ENCODE data around the gene TEX44.

TEX44 gene

DNA sequence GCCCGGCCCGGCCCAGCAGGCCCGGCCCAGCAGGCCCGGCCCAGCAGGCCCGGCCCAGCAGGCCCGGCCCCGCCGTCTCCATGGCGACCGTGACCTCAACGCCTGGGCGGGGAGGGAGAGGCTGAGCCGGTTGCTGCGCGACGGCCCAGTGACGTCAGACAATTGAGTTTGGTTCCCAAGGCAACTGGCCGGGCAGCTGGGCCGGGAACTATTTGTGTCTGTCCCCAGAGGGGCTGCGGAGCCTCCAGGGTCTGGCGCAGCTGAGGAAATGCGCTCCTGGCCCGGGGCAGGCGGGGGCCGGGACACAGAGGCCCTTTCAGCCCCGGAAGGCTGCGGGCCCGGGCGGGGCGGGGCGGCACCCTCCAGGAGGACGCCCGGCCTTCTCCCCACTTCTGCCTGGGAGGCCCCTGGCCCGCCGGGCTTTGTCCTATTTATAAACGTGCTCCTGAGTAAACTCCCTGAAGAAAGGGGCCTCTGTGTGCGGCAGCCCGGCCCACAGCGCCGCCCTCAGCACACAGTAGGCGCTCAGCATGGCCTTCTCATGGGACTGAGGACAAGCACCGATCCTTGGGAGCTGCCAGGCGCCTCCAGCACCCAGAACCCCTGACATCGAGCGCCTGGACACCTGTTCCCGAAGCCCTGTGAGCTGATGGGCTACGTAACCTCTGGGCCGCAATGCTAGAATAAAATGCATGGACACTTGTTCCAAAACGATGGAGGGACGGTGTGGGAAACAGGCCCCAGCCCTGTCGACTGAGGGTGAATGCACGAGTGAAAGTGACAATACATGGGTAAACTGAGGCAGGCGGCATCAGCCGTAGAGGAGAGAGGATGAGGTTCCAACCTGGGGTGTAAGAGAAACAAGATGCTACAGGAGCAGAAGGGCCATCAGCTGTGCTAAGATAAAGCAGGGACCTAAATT lies 12.3 kb downstream of the TEX44 start:
- peak; percentile 97 for DNase-seq (ENCODE audit: low read depth)

DNA sequence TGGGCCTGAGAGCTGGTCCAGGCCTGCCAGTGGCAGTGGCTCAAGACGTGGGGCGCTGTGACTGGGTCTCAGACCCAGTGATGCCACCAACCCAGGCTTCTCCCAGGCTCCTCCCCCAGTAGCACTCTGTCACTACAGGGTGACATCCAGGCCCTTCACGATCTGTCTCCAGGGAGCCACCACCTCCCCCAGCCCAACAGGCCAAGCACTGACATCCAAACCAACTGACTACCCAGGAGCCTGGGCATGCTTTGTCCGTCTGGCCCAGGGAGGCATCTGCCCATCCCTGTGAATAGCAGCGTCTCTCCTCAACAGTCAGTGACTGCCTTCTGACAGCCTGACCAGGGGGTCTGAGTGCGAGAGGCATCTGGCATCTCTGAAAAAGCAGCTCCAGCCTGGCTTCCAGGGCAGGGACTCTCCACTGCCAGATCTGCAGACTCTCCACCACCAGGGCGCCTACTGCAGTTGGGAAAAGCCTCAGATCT lies 13.0 kb downstream of the TEX44 start:
- no peak for DNase-seq (ENCODE audit: low read depth)

DNA sequence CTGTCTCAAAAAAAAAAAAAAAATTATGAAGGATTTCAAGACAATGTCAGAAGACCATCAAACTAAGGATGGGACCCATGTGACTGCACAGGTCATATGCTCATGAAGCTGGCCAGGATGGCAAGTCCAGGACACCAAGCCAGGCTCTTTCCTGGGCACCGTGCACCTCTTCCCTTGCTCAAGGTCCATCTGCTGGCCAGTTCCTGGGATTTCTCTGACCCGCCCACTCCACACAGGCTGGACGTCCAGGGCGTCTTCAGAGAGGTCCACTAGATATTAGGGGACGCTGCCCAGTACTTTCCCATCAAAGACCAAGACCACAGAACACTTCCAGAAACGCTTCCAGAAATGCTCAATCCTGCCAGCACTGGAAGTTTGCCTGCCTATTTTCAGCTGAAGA lies 14.3 kb downstream of the TEX44 start:
- no peak for DNase-seq (ENCODE audit: low read depth)

DNA sequence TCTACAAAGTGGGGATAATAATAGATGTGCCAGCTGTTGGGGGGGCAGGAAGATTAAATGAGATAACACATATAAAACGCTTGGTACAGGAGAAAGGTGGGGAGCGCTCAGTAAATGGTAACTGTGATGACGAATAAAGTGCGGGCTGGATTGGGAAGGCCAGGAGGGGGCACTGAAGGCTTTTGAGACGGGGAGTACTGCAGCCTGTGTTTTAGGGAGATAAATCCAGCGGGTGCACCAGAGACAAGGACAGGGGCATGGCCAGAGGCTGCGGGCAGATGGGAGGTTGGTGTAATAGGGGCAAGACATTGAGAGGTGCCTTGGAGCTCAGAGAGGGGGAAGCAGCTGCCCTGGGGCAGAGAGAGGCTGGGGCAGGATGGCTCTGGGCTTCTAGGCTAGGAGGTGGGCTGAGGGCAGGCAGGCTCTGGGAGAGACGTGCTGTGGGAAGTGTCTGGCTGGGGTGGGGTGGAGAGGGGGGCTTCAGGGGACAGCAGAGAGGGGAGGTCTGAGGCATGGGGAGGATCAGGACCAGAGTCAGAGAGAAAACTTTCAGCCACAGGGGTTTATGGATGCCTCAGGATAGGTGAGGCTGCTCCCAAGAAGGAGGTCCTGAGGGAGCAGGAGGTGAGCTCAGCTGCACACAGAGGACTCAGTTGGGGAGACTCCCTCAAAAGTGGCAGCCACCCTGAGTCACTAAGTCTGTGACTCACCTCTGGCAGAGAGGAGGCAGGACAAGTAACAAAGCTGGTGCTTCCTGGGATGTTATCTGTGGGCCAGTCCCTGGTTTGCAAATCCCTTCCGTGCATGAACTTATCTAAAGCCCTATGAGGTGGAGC lies 18.8 kb downstream of the TEX44 start:
- peak; percentile 93 for DNase-seq (ENCODE audit: low read depth)

DNA sequence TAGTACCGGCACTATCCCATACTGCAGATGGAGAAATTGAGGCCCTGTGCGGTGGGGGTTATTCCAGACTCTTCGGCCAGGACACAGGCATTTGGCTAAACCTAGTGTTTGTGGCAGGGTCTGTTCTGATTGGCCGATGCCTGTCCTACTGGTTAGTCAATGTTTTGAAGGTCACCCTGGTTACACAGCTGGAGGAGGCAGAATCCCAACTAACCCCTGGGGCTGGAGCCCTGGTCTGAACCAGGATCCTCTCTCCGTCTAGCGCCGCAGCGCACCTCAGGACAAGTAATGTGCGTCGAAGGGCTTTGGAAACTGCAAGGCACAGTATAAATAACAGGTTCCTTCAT lies 19.4 kb downstream of the TEX44 start:
- peak; percentile 84 for DNase-seq (ENCODE audit: low read depth)

DNA sequence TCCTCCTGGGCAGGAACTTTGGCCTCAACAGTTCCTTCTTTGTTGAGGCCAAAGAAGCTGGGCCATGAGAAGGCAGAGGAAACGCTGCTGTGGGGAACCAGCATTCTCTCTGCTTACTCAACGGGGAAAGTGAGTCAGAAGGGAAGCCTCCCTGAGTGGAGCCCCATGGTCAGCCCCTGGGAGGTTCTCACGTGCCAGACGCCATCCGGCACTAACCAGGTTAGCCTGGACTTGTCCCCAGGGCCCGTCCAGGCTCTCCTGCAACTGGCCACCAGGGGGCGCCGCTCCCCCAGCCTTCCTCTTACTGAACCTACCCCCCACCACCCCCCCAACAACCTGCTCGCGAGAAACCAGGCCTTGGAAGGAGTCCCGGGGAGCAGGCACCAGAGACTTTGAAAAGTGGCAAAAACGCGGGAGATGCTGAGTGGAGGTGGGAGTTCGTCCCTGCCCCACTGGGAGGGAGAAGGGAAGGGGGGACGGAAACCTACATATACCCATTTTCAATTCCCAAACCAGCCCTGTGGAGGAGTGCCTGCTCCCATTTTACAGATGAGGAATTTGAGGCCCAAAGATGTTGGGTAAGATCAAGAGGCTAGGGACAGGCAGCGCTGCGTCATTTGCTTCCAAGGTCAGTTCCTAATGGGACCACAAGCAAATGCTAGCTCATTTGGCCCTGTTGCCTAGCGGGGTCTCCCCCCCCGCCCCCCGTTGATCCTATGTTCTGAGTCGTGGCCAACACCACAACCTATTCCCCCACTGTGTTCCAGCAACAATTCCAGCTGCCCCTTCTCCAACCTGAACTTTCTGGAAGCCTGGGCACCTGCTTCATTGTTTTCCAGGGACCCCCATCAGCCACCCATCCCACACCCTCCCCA lies 20.0 kb downstream of the TEX44 start:
- peak; percentile 98 for DNase-seq (ENCODE audit: low read depth)

DNA sequence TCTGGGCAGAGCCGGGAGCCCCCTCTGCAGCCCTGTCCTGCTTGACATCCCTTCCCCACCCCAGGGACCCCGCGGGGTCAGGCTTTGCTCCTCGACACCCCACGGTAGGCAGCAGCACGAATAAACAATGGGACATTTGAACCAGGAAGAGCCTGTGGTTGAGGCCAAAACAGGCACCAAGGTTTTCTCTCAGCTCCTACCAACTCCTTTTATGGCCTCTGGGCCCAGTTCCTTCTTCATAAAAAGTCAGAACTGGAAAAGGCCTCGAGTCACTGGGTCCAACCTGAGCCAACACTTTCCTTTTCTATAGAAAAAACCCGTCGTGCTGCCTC lies 20.6 kb downstream of the TEX44 start:
- DNase-seq (ENCODE audit: low read depth) = peak; percentile 51

DNA sequence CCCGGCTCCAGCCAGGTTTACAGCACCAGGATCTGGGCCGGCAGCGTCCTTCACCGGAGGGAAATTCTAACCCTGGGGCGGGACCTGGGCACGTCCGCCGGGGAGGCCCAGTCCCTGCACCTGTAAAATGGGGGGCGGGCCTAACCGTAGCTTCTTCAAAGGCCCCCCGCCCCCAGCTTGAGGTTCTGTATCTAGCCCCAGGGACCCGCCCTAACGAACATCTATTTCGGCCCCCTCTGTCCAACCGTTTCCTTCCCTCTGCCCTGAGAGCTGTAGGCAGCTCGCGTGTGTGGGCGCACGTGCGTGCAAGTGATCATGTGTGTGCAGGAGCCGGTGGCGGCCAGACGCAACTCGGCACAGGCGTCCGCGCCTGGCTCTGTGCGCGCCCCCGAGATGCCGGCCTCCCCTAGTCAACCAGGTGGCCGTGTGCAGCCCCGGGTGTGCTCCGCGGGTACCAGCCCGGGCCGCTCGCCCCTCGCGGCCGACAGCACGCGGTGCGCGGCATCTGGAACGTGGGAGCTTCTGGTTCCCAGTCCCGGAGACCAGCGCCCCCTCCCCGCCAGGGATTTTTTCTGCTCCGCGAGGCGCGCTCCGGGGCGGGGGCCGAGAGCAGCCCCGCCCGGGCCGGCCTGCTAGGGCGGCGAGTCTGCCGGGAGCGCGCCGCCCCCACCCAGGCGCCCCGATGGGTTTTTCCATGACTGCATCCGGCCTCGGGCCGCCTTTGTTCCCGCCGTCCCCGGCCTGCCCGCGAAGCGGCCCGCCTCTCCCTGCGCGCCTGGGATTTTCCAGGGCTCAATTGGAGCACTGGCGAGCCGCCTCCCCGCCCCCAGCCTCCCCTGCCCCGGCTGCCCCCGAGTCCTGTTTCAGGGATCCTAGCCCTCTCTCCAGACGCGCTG lies 21.2 kb downstream of the TEX44 start:
- peak; percentile 87 for DNase-seq (ENCODE audit: low read depth)

DNA sequence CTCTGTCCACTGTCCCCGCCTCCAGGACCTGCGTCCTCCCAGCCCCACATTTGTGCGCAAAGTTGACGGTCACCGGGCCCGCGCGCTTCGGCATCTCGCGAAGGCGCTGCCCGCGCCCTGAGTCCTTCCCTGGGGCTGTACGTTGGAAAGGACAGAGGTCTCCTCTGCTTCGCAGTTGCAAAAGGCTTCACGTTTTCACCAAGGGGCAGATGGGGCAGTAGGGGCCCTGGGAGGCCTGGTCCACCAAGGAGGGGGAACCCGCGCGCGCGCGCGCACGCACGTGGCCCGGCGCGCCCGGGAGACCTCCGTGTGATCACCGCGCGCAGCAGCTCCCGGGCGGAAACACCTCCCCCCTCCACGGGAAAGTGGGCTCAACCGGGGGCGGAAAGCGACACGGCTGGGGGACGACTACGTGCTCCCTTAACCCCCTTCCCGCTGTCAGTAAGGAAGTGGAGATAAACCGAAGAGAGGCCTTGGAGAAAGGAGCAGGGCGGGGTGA lies 21.9 kb downstream of the TEX44 start:
- no peak for DNase-seq (ENCODE audit: low read depth)

DNA sequence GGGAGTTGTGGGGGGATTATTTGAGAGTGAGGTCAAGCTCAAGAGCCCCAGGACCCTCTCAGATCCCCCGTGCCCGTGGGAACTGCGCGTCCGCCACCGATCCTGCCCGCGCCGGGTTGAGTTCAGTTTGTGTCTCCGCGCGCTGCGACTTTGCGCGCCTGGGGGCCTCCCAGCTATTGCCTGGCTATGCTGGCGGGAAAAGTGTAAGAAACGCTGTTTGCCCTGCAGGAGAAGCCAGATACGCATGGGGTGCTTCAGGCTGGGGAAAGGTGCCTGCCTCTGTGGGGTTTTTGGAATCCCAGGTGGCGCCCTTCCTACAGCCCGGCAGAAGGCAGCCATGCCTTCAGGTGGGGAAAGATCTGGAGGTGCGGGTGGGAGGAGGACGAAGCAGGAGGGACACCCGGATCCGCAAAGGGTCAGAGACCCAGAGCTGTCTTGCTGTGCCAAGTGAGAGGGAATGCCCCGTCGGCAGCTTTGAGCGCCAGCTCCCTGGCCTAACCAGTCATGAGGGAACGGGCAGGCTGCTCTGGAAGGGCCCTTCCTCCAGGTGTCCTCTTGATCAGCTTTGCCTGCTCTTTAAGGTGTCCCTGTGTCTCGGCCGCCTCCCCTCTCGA lies 22.5 kb downstream of the TEX44 start:
- DNase-seq (ENCODE audit: low read depth) = no peak

DNA sequence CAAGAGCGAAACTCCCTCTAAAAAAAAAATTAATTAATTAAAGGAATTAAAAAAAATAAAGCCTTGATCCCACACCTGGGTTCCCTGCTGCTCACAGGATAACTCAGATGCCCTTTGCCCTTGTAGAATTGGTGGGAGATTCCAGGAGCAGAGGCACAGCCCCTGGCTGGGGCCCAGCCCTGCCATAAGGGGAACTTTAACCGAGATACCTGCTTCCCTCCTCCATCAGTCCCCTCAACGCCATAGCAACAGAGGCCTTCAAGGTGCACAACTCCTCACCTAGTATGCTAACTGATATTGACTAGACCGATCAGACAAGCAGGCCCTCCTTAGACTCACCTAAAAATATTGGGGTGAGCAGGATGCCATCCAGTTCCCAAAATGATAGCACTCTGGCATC lies 23.6 kb downstream of the TEX44 start:
- no peak for DNase-seq (ENCODE audit: low read depth)

DNA sequence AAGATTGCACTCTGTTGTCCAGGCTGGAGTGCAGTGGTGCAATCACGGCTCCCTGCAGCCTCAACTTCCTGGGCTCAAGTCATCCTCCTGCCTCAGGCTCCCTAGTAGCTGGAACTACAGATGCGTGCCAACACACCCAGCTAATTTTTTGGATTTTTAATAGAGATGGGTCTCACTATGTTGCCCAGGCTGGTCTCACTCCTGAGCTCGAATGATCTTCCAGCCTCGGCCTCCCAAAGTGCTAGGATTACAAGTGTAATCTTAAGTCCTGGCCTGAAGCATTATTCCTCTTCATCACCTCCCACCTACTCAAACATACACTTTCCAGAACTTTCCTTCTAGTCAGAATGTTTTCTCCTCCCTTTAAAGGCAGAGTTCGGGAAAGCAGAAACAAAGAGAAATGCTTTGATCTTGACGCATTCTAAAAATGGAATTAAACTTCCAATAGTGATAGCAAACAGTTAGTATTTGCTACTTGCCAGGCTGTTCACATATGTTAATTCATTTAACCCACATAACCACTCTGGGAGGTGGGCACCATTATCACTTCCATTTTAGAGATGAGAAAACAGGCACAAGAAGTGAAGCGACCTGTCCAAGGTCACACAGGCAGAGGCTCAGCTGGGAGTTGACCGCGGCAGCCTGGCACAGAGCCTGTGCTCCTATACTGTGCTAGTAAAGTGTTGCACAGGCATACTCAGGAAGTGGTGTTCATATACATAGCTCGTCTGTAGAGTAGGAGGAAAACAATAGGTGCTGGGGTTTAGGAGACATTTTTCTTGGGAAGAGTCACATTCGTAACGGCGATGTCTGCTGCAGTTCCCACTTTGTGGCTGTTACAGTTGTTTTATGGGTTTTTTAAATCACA lies 24.6 kb downstream of the TEX44 start:
- peak; percentile 63 for DNase-seq (ENCODE audit: low read depth)

DNA sequence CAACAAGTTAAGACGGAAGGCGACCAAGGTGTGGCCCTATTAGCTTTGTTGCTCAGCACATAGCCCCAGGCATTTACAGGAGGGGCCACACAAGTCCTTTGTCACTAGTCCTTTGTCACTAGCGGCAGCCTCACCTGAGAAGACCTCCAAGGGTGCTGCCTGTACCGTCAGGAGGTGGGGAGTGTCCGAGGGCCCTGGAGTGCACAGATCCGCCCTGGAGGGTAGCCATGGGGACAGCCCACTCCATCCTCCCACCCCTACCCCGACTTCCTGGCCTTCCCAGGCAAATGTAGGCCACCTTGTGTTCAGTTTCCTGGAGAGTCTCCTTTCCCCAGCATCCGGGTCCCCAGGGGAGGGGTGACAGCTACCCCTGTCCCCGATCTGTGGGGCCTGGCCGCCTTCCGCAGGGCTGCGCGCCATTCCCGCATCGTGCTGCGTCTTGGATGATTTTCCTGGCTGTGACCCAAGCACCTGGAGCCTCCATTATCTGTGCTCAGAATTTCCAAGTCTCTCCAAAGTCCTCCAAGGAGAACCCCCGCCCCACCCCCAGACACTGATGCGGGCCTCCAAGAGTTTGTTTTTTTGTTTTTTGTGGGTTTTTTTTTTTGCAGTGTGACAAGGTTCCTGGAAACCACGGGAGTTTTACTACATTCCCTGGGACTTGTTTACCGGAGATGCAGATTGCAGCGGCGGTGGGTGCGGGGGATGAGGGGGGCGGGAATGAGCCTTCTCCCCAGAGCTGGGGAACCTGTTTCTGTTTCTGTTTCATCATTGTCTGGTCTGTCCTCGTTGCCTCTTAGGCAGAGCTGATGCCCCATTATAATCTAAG lies 28.6 kb downstream of the TEX44 start:
- no peak for DNase-seq (ENCODE audit: low read depth)

DNA sequence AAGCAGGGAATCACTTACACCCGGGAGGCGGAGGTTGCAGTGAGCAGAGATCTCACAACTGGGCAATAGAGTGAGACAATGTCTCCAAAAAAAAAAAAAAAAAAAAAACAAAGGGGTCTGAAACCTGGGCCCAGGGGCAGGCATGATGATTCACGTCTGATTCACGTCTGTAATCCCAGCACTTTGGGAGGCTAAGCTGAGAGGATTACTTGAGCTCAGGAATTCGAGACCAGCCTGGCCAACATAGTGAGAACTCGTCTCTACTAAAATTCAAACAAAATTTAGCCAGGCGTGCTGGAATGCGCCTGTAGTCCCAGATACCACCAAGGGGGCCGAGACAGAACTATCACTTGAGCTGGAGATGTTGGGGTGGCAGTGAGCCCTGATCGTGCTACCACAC lies 30.3 kb downstream of the TEX44 start:
- DNase-seq (ENCODE audit: low read depth) = peak; percentile 48

DNA sequence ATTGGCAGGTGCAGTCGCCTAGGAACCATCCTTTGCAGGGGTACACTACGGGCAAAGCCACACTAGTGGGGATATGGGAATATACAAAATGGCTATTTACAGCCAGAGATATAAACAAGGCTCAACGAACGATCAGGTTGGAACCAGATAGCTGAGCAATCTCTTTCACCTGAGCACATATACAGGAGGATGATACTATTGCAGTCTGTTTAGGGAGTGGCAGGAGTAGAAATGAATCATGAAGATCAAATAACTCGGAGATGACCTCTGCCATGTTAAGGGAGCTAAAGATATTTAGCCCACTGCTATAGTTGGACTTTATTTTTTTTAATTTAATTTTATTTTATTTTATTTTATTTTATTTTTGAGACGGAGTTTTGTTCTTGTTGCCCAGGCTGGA lies 33.8 kb downstream of the TEX44 start:
- DNase-seq (ENCODE audit: low read depth) = no peak

DNA sequence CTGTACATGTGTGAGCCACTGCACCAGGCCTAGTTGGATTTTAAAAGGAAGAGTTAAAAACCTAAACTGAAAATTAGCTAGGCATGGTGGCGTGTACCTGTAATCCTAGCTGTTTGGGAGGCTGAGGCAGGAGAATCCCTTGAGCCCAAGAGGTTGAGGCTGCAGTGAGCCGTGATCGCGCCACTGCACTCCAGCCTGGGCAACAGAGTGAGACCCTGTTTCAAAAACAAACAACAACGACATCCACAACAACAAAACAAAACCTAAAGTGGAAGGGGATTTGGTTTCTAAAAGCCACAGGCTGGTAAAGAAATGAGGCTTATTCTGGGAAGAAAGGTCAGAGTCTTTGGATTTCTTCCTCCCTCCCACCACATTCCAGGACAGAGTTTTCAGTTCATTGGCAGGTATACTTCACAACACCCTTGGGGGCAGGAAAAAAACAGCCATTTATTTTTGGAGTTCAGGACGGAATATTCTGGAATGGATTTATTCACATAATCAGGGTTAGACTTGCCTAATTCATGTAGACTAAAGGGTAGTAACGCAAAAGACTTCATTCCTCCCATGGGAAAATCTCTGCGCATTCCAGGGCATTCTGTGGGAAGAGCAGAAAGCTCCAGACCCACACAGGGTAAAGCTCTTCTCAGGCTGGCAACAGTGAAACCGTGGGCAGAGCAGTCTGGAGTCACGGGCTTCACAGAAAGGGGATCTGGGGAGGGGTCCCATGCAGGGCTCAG lies 34.9 kb downstream of the TEX44 start:
- DNase-seq (ENCODE audit: low read depth) = no peak

DNA sequence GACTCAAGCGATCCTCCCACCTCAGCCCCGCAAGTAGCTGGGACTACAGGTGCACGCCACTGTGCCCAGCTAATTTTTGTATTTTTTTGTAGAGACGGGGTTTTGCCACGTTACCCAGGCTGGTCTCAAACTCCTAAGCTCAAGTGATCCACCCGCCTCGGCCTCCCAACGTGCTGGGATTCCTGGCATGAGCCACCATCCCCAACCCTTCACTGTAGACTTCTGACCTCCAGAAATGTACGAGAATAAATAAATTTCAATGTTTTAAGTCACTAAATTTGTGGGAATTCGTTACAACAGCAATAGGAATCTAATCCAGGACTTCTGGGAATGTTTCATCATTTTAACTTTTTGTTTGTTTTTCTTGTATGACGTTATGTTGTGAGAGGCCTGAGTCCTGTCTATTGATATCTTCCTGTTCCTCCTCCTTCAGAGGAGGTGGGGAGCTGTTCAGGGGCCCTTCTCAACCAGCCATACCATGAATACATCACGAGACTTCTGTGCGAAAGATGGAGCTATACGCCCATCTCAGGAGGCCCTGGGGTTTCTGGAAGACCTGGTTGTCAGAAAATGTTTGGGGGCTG lies 40.0 kb downstream of the TEX44 start:
- DNase-seq (ENCODE audit: low read depth) = peak; percentile 54

All from ELR (cell line).